ENCODE data around the gene PCYOX1L. TPM values are rescaled to one million over a fixed set of nuclear protein-coding genes. Genes with fewer than 3 reads are reported as not detected.

Gene PCYOX1L
- total and polyA plus RNA-seq, 2 of the 8 experiments (the other 6 are each of a cell fraction or from before 2014, with no cell fraction given), result 6.8 to 17.2 TPM

DNA sequence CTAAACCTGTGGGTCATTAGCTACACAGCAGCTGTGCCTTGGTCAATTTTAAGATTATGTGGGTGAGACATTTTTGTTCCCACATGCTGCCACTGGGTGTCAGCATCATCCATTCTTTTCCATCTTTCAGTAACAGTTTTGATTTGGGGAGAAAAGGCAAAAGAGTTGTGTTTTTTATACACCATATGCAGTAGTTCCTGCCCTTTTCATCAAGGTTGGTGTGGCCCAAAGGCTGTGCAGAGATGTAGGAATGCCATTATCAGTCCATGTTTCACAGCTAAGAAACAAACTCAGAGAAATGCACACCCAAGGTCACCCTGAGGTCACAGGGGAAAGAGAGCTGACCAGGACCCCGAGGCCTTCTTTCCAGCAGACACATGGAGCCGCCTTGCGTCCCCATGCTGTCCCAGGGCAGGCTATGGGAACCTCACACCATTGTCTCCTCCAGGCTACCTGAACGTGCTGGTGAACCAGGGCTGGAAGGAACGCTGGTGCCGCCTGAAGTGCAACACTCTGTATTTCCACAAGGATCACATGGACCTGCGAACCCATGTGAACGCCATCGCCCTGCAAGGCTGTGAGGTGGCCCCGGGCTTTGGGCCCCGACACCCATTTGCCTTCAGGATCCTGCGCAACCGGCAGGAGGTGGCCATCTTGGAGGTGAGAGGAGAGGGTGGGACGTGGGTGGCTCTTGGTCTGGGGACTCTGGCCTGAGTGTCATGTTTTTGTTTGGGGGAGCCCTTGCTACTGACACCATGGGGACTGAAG lies 40.4 kb upstream of the PCYOX1L start:
- Histone ChIP-seq H3K79me2 (ENCODE audit: control insufficient read depth in 1 of 2, insufficient read depth in 2 of 2, low read length in 2 of 2) (no peaks in the 10 kb centered on the region), H3K23ac (ENCODE audit: insufficient read length) (no peak overlapping the region), H2BK120ac (replicated peaks; ENCODE audit: low read depth, low read length) (no peak overlapping the region), H3K9me3 (ENCODE audit: insufficient read depth in 2 of 2, low read depth in 1 of 2, low read length in 1 of 2) (no peaks in the 10 kb centered on the region), H3K36me3 (ENCODE audit: control insufficient read depth in 2 of 4, insufficient read depth in 4 of 4, low read length in 3 of 4) (no peaks in the 10 kb centered on the region), H2BK20ac (ENCODE audit: low read length) (no peak overlapping the region), H4K5ac (ENCODE audit: insufficient read length, low read depth, low read length) (no peak overlapping the region), H3K27ac (ENCODE audit: low read depth, low read length) (no peak overlapping the region; the same call in 1 of the 2 replicates), H4K20me1 (replicated peaks in 1 of 2; ENCODE audit: control insufficient read depth in 1 of 2, insufficient read depth in 2 of 2, low read length in 2 of 2) (no peaks in the 10 kb centered on the region), H3K27me3 (replicated peaks in 1 of 4; ENCODE audit: control insufficient read depth in 3 of 4, extremely low read depth in 1 of 4, insufficient read depth in 3 of 4, low read length in 3 of 4) (no peaks in the 10 kb centered on the region), H2BK15ac (ENCODE audit: low read length) (no peak overlapping the region; the same call in 1 of the 2 replicates), H3K9ac (replicated peaks in 1 of 4; ENCODE audit: extremely low read depth in 1 of 4, low read depth in 3 of 4, low read length in 3 of 4) (no peak overlapping the region), H4K8ac (ENCODE audit: extremely low read depth, insufficient read depth, low read length) (peak overlapping the region; percentile 86; the same call in 1 of the 2 replicates), H2BK12ac (ENCODE audit: low read depth, low read length) (peak overlapping the region; percentile 89; the same call in 1 of the 2 replicates), H2AFZ (ENCODE audit: low read length) (peak overlapping the region; percentile 94), H3K18ac (ENCODE audit: extremely low read depth, low read length) (peak overlapping the region; percentile 11; the same call in 1 of the 2 replicates), H3K4me3 (ENCODE audit: extremely low read depth in 1 of 4, insufficient read depth in 2 of 4, low read depth in 3 of 4, low read length in 4 of 4) (no peak overlapping the region), H3K4ac (replicated peaks; ENCODE audit: insufficient read length, low read depth, low read length) (no peak overlapping the region), H2AK5ac (ENCODE audit: low read depth, low read length) (no peak overlapping the region), H3K14ac (ENCODE audit: insufficient read length) (no peak overlapping the region), H3K56ac (replicated peaks; ENCODE audit: insufficient read length, low read depth, low read length) (no peak overlapping the region), H4K91ac (replicated peaks; ENCODE audit: insufficient read length, low read length) (peak overlapping the region; percentile 48), H3K4me1 (replicated peaks in 1 of 4; ENCODE audit: control insufficient read depth in 3 of 4, insufficient read depth in 4 of 4, low read length in 3 of 4) (peaks cover 0 to 4% (median 1%) of the 10 kb centered on the region in 4 experiments; a peak in 4 of 7 replicates), H3K79me1 (ENCODE audit: low read depth, low read length) (no peaks in the 10 kb centered on the region), H3K23me2 (ENCODE audit: low read depth, low read length) (no peaks in the 10 kb centered on the region), H2BK5ac (ENCODE audit: low read depth, low read length) (peak overlapping the region; percentile 72; the same call in 1 of the 2 replicates), H3K4me2 (ENCODE audit: insufficient read depth in 1 of 2, low read depth in 2 of 2, low read length in 2 of 2) (no peak overlapping the region)
- CTCF ChIA-PET (ENCODE audit: partially characterized antibody), result interaction anchor here (0.8 to 5.0 kb wide), 31 partner anchors 8 to 244 kb away, joined by 3 to 43 read pairs (median 4); partner anchors contain the start of gene GRPEL2
- DNase-seq (ENCODE audit: low read depth in 1 of 2, low spot score in 2 of 2) (no peak), FAIRE-seq (peak; percentile 87)
- POLR2A ChIA-PET (ENCODE audit: partially characterized antibody), result interaction anchor here (0.6 to 1.6 kb wide), 4 partner anchors 12 to 800 kb away, joined by 3 to 4 read pairs (median 4); partner anchors contain the start of gene GRPEL2
- 86% methylated on average over 14 of the region's 14 CpGs; no CpG with 5 or more reads in 1 of the 2 experiments for WGBS, 2 experiments (ENCODE audit: extremely low coverage in 1 of 2, insufficient coverage in 1 of 2, insufficient read length in 1 of 2, insufficient replicate concordance in 2 of 2, low coverage in 1 of 2, low lambda C conversion rate in 2 of 2, missing lambda C conversion rate in 1 of 2)
- no peak for TF ChIP-seq SAP30 (IDR thresholded peaks at IDR 0.05; ENCODE audit: insufficient read depth, insufficient replicate concordance, low read length)
- no peak for TF ChIP-seq EP300 (IDR thresholded peaks at IDR 0.05; ENCODE audit: borderline replicate concordance in 1 of 2, low read depth in 2 of 2, low read length in 2 of 2)
- no peak for TF ChIP-seq SIRT6 (IDR thresholded peaks at IDR 0.05; ENCODE audit: low read length)
- no peak for TF ChIP-seq CTBP2 (IDR thresholded peaks at IDR 0.05; ENCODE audit: borderline replicate concordance, insufficient read depth, insufficient read length, low read length)
- TF ChIP-seq KDM5A (IDR thresholded peaks at IDR 0.05; ENCODE audit: low read length), result no peak
- TF ChIP-seq KDM1A (IDR thresholded peaks at IDR 0.05; ENCODE audit: borderline replicate concordance, low read length), result no peak
- TF ChIP-seq EGR1 (IDR thresholded peaks at IDR 0.05; ENCODE audit: borderline replicate concordance, low read depth, low read length), result no peak
- TF ChIP-seq PHF8 (conservative IDR thresholded peaks at IDR 0.05; ENCODE audit: low read depth, low read length), result no peak
- no peak for TF ChIP-seq SP2 (IDR thresholded peaks at IDR 0.05; ENCODE audit: low read length)
- TF ChIP-seq SP4 (IDR thresholded peaks at IDR 0.05; ENCODE audit: low read length), result no peak
- no peak for TF ChIP-seq CHD2 (IDR thresholded peaks at IDR 0.05; ENCODE audit: low read length)
- TF ChIP-seq ZNF274 (IDR thresholded peaks at IDR 0.05; ENCODE audit: borderline replicate concordance, extremely low read depth, low read length), result no peak
